Smooth muscle cell (in vitro differentiated cells): Measurements from ENCODE around the gene ETNK2. TPM values are rescaled to one million over a fixed set of nuclear protein-coding genes. Genes with fewer than 3 reads are reported as not detected.

Source experiments
- DNase-seq: peaks from one replicate; lab custom pipeline; 2025; ENCODE audit not compliant: unreplicated experiment; lab: John Stamatoyannopoulos, UW
- H2AFZ ChIP-seq: fragments of 200-600 bp; sonication (generic); 2 replicates; pipeline ENCODE4 v1.6.0; 2016; ENCODE audit warnings: antibody characterized with exemption, low read depth, mild to moderate bottlenecking
- H3F3A ChIP-seq: fragments of 200-600 bp; sonication (generic); 2 replicates; pipeline ENCODE4 v1.6.0; 2017; ENCODE audit warnings: antibody characterized with exemption, low read depth
- H3K27ac ChIP-seq: fragments of 200-600 bp; sonication (generic); 2 replicates; pipeline ENCODE4 v1.5.1; 2016; ENCODE audit warnings: low read depth, mild to moderate bottlenecking
- H3K27me3 ChIP-seq: fragments of 200-600 bp; sonication (generic); 2 replicates; pipeline ENCODE4 v1.6.1; 2016; ENCODE audit warnings: low read depth, mild to moderate bottlenecking
- H3K36me3 ChIP-seq: fragments of 200-600 bp; sonication (generic); 2 replicates; pipeline ENCODE4 v1.5.1; 2016; ENCODE audit warnings: low read depth
- H3K4me1 ChIP-seq: fragments of 200-600 bp; sonication (generic); 2 replicates; pipeline ENCODE4 v1.5.1; 2016; ENCODE audit warnings: low read depth
- H3K4me2 ChIP-seq: fragments of 200-600 bp; sonication (generic); 2 replicates; pipeline ENCODE4 v1.6.0; 2016; ENCODE audit warnings: mild to moderate bottlenecking
- H3K4me3 ChIP-seq: fragments of 200-600 bp; sonication (generic); 2 replicates; pipeline ENCODE4 v1.5.1; 2016; ENCODE audit warnings: mild to moderate bottlenecking
- H3K79me2 ChIP-seq: fragments of 200-600 bp; sonication (generic); 2 replicates; pipeline ENCODE4 v1.6.0; 2016; ENCODE audit warnings: low read depth, mild to moderate bottlenecking
- H3K9ac ChIP-seq: fragments of 200-600 bp; sonication (generic); 2 replicates; pipeline ENCODE4 v1.6.0; 2016; ENCODE audit warnings: low read depth
- H3K9me3 ChIP-seq: fragments of 200-600 bp; sonication (generic); replicated peaks from 2 replicates; pipeline ENCODE4 v1.5.1; 2016; ENCODE audit warnings: low read depth
- H4K20me1 ChIP-seq: fragments of 200-600 bp; sonication (generic); 2 replicates; pipeline ENCODE4 v1.6.0; 2016; ENCODE audit warnings: low read depth
- CTCF ChIP-seq: fragments of 200-600 bp; sonication (generic); IDR thresholded peaks from 2 replicates; pipeline ENCODE4 v1.5.1; 2017; ENCODE audit warnings: borderline replicate concordance, mild to moderate bottlenecking, antibody characterized with exemption; ENCODE audit not compliant: insufficient read depth, poor library complexity, severe bottlenecking
- WGBS: methylation state at CpG from one replicate; pipeline ENCODE4 v1.1.7; 2016; ENCODE audit warnings: low lambda C conversion rate; 5-methylcytosine and 5-hydroxymethylcytosine counted together
- polyA plus RNA-seq: library from polyadenylated mRNA; unstranded; fragments of >200 nt; fragmentation: Nextera tagmentation; extraction: Ambion mirVana; gene quantifications from 2 replicates; pipeline ENCODE4 v1.2.1, GENCODE V29; 2016
- total RNA-seq: library from RNA; depleted of rRNA; stranded (reverse); fragments of >200 nt; gene quantifications from 2 replicates; pipeline ENCODE4 v1.2.3, GENCODE V29; 2014

ETNK2 gene
- total and polyA plus RNA-seq, 2 experiments from 2014 or later: 8.9 to 21.4 TPM

DNA sequence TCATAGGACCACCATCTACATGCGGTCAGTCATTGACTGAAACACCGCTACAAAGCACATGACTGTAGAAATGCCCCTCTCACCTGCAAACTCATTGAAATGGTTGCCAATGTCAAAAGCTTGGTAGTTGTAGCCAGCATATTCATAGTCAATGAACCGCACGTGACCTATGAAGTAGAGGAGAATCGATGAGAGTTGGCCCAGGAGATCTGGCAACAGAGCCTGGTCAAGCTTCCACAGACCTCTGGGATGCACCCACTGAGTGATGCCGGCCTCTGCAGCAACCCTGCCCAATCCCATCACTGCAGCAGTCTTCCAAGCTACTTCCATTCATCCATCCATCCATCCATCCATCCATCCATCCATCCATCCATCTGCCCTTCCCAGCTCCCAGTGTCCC is 11.9 kb downstream of the ETNK2 start:
- WGBS: 100% methylated on average over 6 of the region's 6 CpGs
- Histone ChIP-seq H3K27me3 (no peaks in the 10 kb centered on the region), H3F3A (no peaks in the 10 kb centered on the region), H3K4me2 (no peak overlapping the region), H3K36me3 (no peaks in the 10 kb centered on the region), H3K9ac (no peak overlapping the region), H3K9me3 (no peaks in the 10 kb centered on the region), H3K4me3 (no peak overlapping the region), H4K20me1 (no peaks in the 10 kb centered on the region), H3K79me2 (no peaks in the 10 kb centered on the region), H3K27ac (no peak overlapping the region), H3K4me1 (no peaks in the 10 kb centered on the region), H2AFZ (no peak overlapping the region)
- TF ChIP-seq CTCF: no peak
- DNase-seq: no peak

GRCh38 chr1:204139088-204139487 is 12.8 kb downstream of the ETNK2 start:
- Histone ChIP-seq H3F3A (no peaks in the 10 kb centered on the region), H3K4me2 (no peak overlapping the region), H3K9me3 (no peaks in the 10 kb centered on the region), H3K79me2 (no peaks in the 10 kb centered on the region), H3K27me3 (no peaks in the 10 kb centered on the region), H2AFZ (no peak overlapping the region), H3K4me3 (no peak overlapping the region), H3K27ac (no peak overlapping the region), H4K20me1 (no peaks in the 10 kb centered on the region), H3K9ac (no peak overlapping the region), H3K4me1 (no peaks in the 10 kb centered on the region), H3K36me3 (no peaks in the 10 kb centered on the region)
- no peak for DNase-seq
- 86% methylated on average over 2 of the region's 2 CpGs for WGBS
- TF ChIP-seq CTCF: no peak

DNA sequence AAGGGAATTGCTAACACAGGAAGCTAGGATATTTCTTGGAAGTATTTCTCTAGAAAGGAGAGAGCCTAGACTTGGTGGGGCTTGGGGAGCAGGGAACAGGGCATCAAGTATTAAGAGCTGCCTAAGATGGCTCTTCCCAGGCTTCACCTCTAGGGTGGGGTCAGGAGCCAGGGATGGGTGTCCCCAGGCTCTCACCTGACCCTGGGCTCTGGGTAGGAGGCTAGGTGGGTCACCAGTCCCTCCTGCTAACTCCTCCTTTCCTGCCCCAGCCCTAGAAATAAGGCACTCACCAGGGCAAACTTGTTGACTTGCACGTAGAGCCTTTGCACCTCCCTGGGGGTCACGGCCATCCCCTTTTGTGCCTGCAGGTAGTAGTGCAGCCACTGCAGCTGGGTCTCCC is 15.0 kb downstream of the ETNK2 start:
- WGBS: 82% methylated on average over 2 of the region's 2 CpGs
- H3K27me3 ChIP-seq: no peaks in the 10 kb centered on the region
- H3K9ac ChIP-seq: no peak overlapping the region
- no peak overlapping the region for H3K4me2 ChIP-seq
- H3K4me3 ChIP-seq: no peak overlapping the region
- H2AFZ ChIP-seq: no peak overlapping the region
- H3F3A ChIP-seq: no peaks in the 10 kb centered on the region
- no peaks in the 10 kb centered on the region for H3K9me3 ChIP-seq
- H3K36me3 ChIP-seq: no peaks in the 10 kb centered on the region
- no peak for TF ChIP-seq CTCF
- no peaks in the 10 kb centered on the region for H3K4me1 ChIP-seq
- H3K79me2 ChIP-seq: no peaks in the 10 kb centered on the region
- H3K27ac ChIP-seq: no peak overlapping the region
- DNase-seq: no peak
- no peaks in the 10 kb centered on the region for H4K20me1 ChIP-seq

GRCh38 chr1:204134103-204134502 is 17.7 kb downstream of the ETNK2 start:
- WGBS: 87% methylated on average over 11 of the region's 11 CpGs
- H3K79me2 ChIP-seq: no peaks in the 10 kb centered on the region
- no peaks in the 10 kb centered on the region for H3K4me1 ChIP-seq
- DNase-seq: no peak
- H3K36me3 ChIP-seq: no peaks in the 10 kb centered on the region
- H3K4me3 ChIP-seq: no peak overlapping the region
- H3K9me3 ChIP-seq: no peaks in the 10 kb centered on the region
- H3K27ac ChIP-seq: no peak overlapping the region
- no peak overlapping the region for H3K9ac ChIP-seq
- no peak for TF ChIP-seq CTCF
- no peak overlapping the region for H3K4me2 ChIP-seq
- H3F3A ChIP-seq: no peaks in the 10 kb centered on the region
- no peaks in the 10 kb centered on the region for H3K27me3 ChIP-seq
- H4K20me1 ChIP-seq: no peaks in the 10 kb centered on the region
- H2AFZ ChIP-seq: no peak overlapping the region
